ENCODE results near the gene SAMD10. TPM values are rescaled to one million over a fixed set of nuclear protein-coding genes. Genes with fewer than 3 reads are reported as not detected.

The SAMD10 gene
- total and polyA plus RNA-seq, 2 donors (not counting 1 experiment from before 2014, with no cell fraction given): 0.37 to 0.99 TPM

DNA sequence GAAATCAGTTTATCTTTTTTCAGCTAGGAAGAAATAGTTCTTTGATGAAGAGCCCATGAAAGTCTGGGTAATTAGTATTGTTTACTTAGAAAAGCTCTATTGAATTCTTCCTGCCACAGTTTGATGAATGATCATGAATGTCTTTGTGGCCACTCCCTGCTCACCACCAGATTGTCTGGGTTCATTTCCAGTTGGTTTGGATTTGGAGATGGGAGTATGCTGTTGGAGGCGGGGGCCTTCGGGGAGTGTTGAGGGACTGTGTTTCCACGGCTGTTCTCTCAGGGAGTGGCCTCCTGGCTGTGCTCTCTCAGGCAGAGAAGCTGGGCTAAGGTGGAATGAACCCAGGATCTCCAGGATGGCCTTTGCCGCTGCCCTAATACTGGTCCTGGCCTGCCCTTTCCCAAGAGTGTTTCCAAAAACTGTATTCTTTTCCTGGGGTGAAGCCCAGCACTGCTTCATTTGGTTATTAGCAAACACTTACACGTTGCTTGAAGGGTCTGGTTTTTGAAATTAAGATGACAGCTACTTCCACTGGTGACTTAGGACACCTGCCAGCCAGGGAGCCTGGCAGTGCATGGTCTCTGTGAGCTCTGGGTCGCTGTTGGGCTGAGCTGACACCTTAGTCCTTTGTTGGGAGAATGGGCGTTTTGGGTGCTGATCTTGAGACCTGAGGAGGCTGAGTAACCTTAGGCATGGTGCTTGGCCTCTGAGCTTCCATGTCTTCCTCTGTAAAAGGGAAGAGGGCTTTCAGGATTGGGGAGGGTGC lies 24.7 kb upstream of the SAMD10 start:
- H3K4me3 ChIP-seq (replicated peaks in 1 of 4; ENCODE audit: control extremely low read depth in 1 of 4, insufficient read depth in 1 of 4, low read depth in 3 of 4, low read length in 4 of 4): no peak overlapping the region
- TF ChIP-seq, protein P1, sequence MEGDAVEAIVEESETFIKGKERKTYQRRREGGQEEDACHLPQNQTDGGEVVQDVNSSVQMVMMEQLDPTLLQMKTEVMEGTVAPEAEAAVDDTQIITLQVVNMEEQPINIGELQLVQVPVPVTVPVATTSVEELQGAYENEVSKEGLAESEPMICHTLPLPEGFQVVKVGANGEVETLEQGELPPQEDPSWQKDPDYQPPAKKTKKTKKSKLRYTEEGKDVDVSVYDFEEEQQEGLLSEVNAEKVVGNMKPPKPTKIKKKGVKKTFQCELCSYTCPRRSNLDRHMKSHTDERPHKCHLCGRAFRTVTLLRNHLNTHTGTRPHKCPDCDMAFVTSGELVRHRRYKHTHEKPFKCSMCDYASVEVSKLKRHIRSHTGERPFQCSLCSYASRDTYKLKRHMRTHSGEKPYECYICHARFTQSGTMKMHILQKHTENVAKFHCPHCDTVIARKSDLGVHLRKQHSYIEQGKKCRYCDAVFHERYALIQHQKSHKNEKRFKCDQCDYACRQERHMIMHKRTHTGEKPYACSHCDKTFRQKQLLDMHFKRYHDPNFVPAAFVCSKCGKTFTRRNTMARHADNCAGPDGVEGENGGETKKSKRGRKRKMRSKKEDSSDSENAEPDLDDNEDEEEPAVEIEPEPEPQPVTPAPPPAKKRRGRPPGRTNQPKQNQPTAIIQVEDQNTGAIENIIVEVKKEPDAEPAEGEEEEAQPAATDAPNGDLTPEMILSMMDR (conservative IDR thresholded peaks at IDR 0.05 in 1 of 2, IDR thresholded peaks at IDR 0.05 in 1 of 2; ENCODE audit: low read depth in 1 of 2, low read length in 2 of 2): no peak
- TF ChIP-seq EZH2 (IDR thresholded peaks at IDR 0.05; ENCODE audit: low read length, missing control alignments): no peak
- no peak overlapping the region for H3K4me2 ChIP-seq (ENCODE audit: extremely low read depth, insufficient read depth, low read length)
- H3K36me3 ChIP-seq (ENCODE audit: control insufficient read depth, insufficient read depth, low read length): peaks cover 17% of the 10 kb centered on the region
- DNase-seq (ENCODE audit: low read depth in 2 of 2): peak in 1 of 2 donors; percentile 39
- H3K9ac ChIP-seq (ENCODE audit: insufficient read depth, low read length): no peak overlapping the region
- peaks cover 3% of the 10 kb centered on the region for H3K4me1 ChIP-seq (ENCODE audit: control insufficient read depth, extremely low read depth, insufficient read depth, low read length)
- H2AFZ ChIP-seq (ENCODE audit: low read length): no peak overlapping the region
- H3K27ac ChIP-seq (ENCODE audit: insufficient read depth, low read length): no peak overlapping the region
- H3K9me3 ChIP-seq (ENCODE audit: control insufficient read depth, insufficient read depth, low read depth, low read length): no peaks in the 10 kb centered on the region
- H4K20me1 ChIP-seq (ENCODE audit: control insufficient read depth, extremely low read depth, insufficient read depth, low read length): no peaks in the 10 kb centered on the region
- peaks cover 4% of the 10 kb centered on the region for H3K79me2 ChIP-seq (ENCODE audit: control insufficient read depth, insufficient read depth, low read length)
- H3K27me3 ChIP-seq (ENCODE audit: control insufficient read depth, insufficient read depth, low read length): no peaks in the 10 kb centered on the region

DNA sequence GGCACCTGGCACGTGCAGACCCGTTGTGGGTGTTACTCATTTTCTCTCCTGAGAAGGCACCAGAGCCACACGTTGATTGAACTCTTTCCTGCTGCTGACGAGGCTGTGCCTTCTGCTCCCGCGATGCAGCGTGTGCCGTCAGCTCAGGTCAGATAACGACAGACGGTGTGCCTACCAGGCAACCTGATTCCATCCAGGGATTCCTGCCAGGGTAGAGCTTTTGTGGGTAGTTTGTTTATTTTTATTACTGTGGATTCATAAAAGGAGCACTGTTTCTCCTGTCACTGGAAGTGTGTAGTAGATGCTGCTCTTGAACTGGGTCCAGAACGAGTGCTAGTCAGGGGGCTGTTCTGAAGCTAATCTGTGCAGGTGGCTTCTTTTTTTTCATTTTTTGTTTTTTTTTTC lies 22.2 kb upstream of the SAMD10 start:
- Histone ChIP-seq H3K4me2 (ENCODE audit: extremely low read depth, insufficient read depth, low read length) (no peak overlapping the region), H3K4me1 (ENCODE audit: control insufficient read depth, extremely low read depth, insufficient read depth, low read length) (peaks cover 3% of the 10 kb centered on the region), H3K36me3 (ENCODE audit: control insufficient read depth, insufficient read depth, low read length) (peaks cover 18% of the 10 kb centered on the region), H3K79me2 (ENCODE audit: control insufficient read depth, insufficient read depth, low read length) (no peaks in the 10 kb centered on the region), H3K4me3 (replicated peaks in 1 of 4; ENCODE audit: control extremely low read depth in 1 of 4, insufficient read depth in 1 of 4, low read depth in 3 of 4, low read length in 4 of 4) (no peak overlapping the region), H3K9ac (ENCODE audit: insufficient read depth, low read length) (no peak overlapping the region), H2AFZ (ENCODE audit: low read length) (no peak overlapping the region), H3K27ac (ENCODE audit: insufficient read depth, low read length) (no peak overlapping the region), H4K20me1 (ENCODE audit: control insufficient read depth, extremely low read depth, insufficient read depth, low read length) (no peaks in the 10 kb centered on the region), H3K9me3 (ENCODE audit: control insufficient read depth, insufficient read depth, low read depth, low read length) (no peaks in the 10 kb centered on the region), H3K27me3 (ENCODE audit: control insufficient read depth, insufficient read depth, low read length) (no peaks in the 10 kb centered on the region)
- TF ChIP-seq, protein P1 (conservative IDR thresholded peaks at IDR 0.05 in 1 of 2, IDR thresholded peaks at IDR 0.05 in 1 of 2; ENCODE audit: low read depth in 1 of 2, low read length in 2 of 2): no peak
- no peak for TF ChIP-seq EZH2 (IDR thresholded peaks at IDR 0.05; ENCODE audit: low read length, missing control alignments)
- DNase-seq (ENCODE audit: low read depth in 2 of 2): peak in 1 of 2 donors; percentile 54

DNA sequence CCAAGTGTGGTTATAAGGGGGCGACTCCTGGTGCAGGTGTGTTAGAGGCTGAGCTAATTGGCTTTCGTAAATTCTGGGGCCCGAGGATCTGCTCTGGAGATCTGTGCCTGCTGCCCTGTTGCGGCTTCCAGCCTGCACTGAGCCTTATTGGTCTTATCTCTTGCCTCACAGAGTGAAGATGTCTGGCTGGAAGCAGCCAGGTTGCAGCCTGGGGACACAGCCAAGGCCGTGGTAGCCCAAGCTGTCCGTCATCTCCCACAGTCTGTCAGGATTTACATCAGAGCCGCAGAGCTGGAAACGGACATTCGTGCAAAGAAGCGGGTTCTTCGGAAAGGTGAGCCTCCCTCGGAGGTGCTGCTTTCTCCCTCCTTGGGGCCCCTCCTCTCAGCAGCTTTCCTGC lies 21.5 kb upstream of the SAMD10 start:
- Histone ChIP-seq H3K27ac (ENCODE audit: insufficient read depth, low read length) (no peak overlapping the region), H4K20me1 (ENCODE audit: control insufficient read depth, extremely low read depth, insufficient read depth, low read length) (no peaks in the 10 kb centered on the region), H3K27me3 (ENCODE audit: control insufficient read depth, insufficient read depth, low read length) (no peaks in the 10 kb centered on the region), H3K4me2 (ENCODE audit: extremely low read depth, insufficient read depth, low read length) (no peak overlapping the region), H3K36me3 (ENCODE audit: control insufficient read depth, insufficient read depth, low read length) (peaks cover 15% of the 10 kb centered on the region), H2AFZ (ENCODE audit: low read length) (no peak overlapping the region), H3K79me2 (ENCODE audit: control insufficient read depth, insufficient read depth, low read length) (no peaks in the 10 kb centered on the region), H3K9ac (ENCODE audit: insufficient read depth, low read length) (no peak overlapping the region), H3K4me1 (ENCODE audit: control insufficient read depth, extremely low read depth, insufficient read depth, low read length) (peaks cover 3% of the 10 kb centered on the region), H3K4me3 (replicated peaks in 1 of 4; ENCODE audit: control extremely low read depth in 1 of 4, insufficient read depth in 1 of 4, low read depth in 3 of 4, low read length in 4 of 4) (no peak overlapping the region), H3K9me3 (ENCODE audit: control insufficient read depth, insufficient read depth, low read depth, low read length) (no peaks in the 10 kb centered on the region)
- peak in 1 of 2 donors; percentile 8 for DNase-seq (ENCODE audit: low read depth in 2 of 2)
- TF ChIP-seq, protein P1 (conservative IDR thresholded peaks at IDR 0.05 in 1 of 2, IDR thresholded peaks at IDR 0.05 in 1 of 2; ENCODE audit: low read depth in 1 of 2, low read length in 2 of 2): no peak
- TF ChIP-seq EZH2 (IDR thresholded peaks at IDR 0.05; ENCODE audit: low read length, missing control alignments): no peak

Measured in fibroblast of lung (primary cell).